SJCRH30 (cell line): Measurements from ENCODE around the gene ZNF142. TPM values are rescaled to one million over a fixed set of nuclear protein-coding genes. Genes with fewer than 3 reads are reported as not detected.

ENCODE experiments used
- DNase-seq, 2 experiments: peaks; one replicate each; pipeline ENCODE4 v3.0.0-alpha.2; 2015 to 2020
- H3K27ac ChIP-seq: fragments of 250-450 bp; sonication (Bioruptor Pico); 2 replicates; pipeline ENCODE4 v1.5.1; 2020; ENCODE audit warnings: mild to moderate bottlenecking, moderate library complexity
- H3K27me3 ChIP-seq: fragments of 250-450 bp; sonication (Bioruptor Pico); 2 replicates; pipeline ENCODE4 v1.5.1; 2020; ENCODE audit warnings: mild to moderate bottlenecking, moderate library complexity
- H3K36me3 ChIP-seq: fragments of 250-450 bp; sonication (Bioruptor Pico); 2 replicates; pipeline ENCODE4 v1.5.1; 2020; ENCODE audit warnings: mild to moderate bottlenecking, moderate library complexity
- H3K4me1 ChIP-seq: fragments of 250-450 bp; sonication (Bioruptor Pico); 2 replicates; pipeline ENCODE4 v1.5.1; 2020; ENCODE audit warnings: mild to moderate bottlenecking, moderate library complexity
- H3K4me3 ChIP-seq: fragments of 250-450 bp; sonication (Bioruptor Pico); 2 replicates; pipeline ENCODE4 v1.5.1; 2020; ENCODE audit warnings: mild to moderate bottlenecking, moderate library complexity
- H3K9me3 ChIP-seq: fragments of 250-450 bp; sonication (Bioruptor Pico); replicated peaks from 2 replicates; pipeline ENCODE4 v1.5.1; 2020; ENCODE audit warnings: mild to moderate bottlenecking, moderate library complexity
- total RNA-seq: library from RNA; depleted of rRNA; stranded (reverse); fragments of >200 nt; shearing (Covaris generic); gene quantifications from 2 replicates; pipeline ENCODE4 v1.2.3, GENCODE V29; 2014

The ZNF142 gene
- total RNA-seq, 1 experiment from 2014 or later = 14.6 TPM

GRCh38 chr2:218663901-218664300 is 4.5 kb upstream of the ZNF142 start:
- Histone ChIP-seq H3K4me1 (no peaks in the 10 kb centered on the region), H3K27ac (no peak overlapping the region), H3K36me3 (peaks cover 21% of the 10 kb centered on the region), H3K4me3 (no peak overlapping the region), H3K27me3 (no peaks in the 10 kb centered on the region), H3K9me3 (no peaks in the 10 kb centered on the region)
- DNase-seq = no peak

GRCh38 chr2:218662827-218663226 is 3.4 kb upstream of the ZNF142 start:
- Histone ChIP-seq H3K36me3 (peaks cover 22% of the 10 kb centered on the region), H3K4me1 (no peaks in the 10 kb centered on the region), H3K27me3 (no peaks in the 10 kb centered on the region), H3K27ac (no peak overlapping the region), H3K9me3 (no peaks in the 10 kb centered on the region), H3K4me3 (no peak overlapping the region)
- DNase-seq = no peak

- Histone ChIP-seq H3K27me3 (no peaks in the 10 kb centered on the region), H3K27ac (no peak overlapping the region), H3K4me1 (no peaks in the 10 kb centered on the region), H3K4me3 (no peak overlapping the region), H3K36me3 (peaks cover 25% of the 10 kb centered on the region), H3K9me3 (no peaks in the 10 kb centered on the region)
- no peak for DNase-seq
Measured at GRCh38 chr2:218662377-218662776, 3.0 kb upstream of the ZNF142 start.

- Histone ChIP-seq H3K36me3 (peaks cover 16% of the 10 kb centered on the region), H3K27ac (peak overlapping the region; percentile 48; the same call in 1 of the 2 replicates)
- DNase-seq = no peak
Measured at GRCh38 chr2:218659988-218660358, 550 bp upstream of the ZNF142 start.

GRCh38 chr2:218658671-218659257 is 659 bp downstream of the ZNF142 start:
- Histone ChIP-seq H3K4me3 (peak overlapping the region; percentile 74), H3K36me3 (peaks cover 10% of the 10 kb centered on the region), H3K27me3 (no peaks in the 10 kb centered on the region), H3K9me3 (no peaks in the 10 kb centered on the region), H3K4me1 (no peaks in the 10 kb centered on the region), H3K27ac (peak overlapping the region; percentile 48)
- peak; percentile 32 to 49 for DNase-seq

More at GRCh38 chr2:218659988-218660358, 550 bp upstream of the ZNF142 start:
- Histone ChIP-seq H3K4me3 (peak overlapping the region; percentile 74), H3K4me1 (no peaks in the 10 kb centered on the region), H3K27me3 (no peaks in the 10 kb centered on the region), H3K9me3 (no peaks in the 10 kb centered on the region)

- Histone ChIP-seq H3K27ac (no peak overlapping the region), H3K36me3 (peaks cover 25% of the 10 kb centered on the region; the same call in 1 of the 2 replicates), H3K9me3 (no peaks in the 10 kb centered on the region), H3K4me3 (no peak overlapping the region), H3K27me3 (no peaks in the 10 kb centered on the region), H3K4me1 (no peaks in the 10 kb centered on the region)
- DNase-seq = no peak
Measured at GRCh38 chr2:218655751-218656150, 3.7 kb downstream of the ZNF142 start.

- H3K4me1 ChIP-seq = no peaks in the 10 kb centered on the region
- DNase-seq = no peak
- H3K4me3 ChIP-seq = no peak overlapping the region
- no peaks in the 10 kb centered on the region for H3K9me3 ChIP-seq
- H3K27me3 ChIP-seq = no peaks in the 10 kb centered on the region
- peaks cover 55% of the 10 kb centered on the region for H3K36me3 ChIP-seq
- no peak overlapping the region for H3K27ac ChIP-seq
Measured at GRCh38 chr2:218648787-218649100, 10.7 kb downstream of the ZNF142 start.

- Histone ChIP-seq H3K4me3 (no peak overlapping the region), H3K27ac (no peak overlapping the region), H3K9me3 (no peaks in the 10 kb centered on the region), H3K36me3 (peaks cover 51% of the 10 kb centered on the region), H3K4me1 (no peaks in the 10 kb centered on the region), H3K27me3 (no peaks in the 10 kb centered on the region)
- DNase-seq = peak; percentile 49 to 81
Measured at GRCh38 chr2:218648088-218648786, 11.2 kb downstream of the ZNF142 start.

- no peaks in the 10 kb centered on the region for H3K4me1 ChIP-seq
- H3K27ac ChIP-seq = no peak overlapping the region
- no peaks in the 10 kb centered on the region for H3K9me3 ChIP-seq
- no peaks in the 10 kb centered on the region for H3K27me3 ChIP-seq
- DNase-seq = no peak
- peaks cover 49% of the 10 kb centered on the region for H3K36me3 ChIP-seq
- no peak overlapping the region for H3K4me3 ChIP-seq
Measured at GRCh38 chr2:218645126-218645525, 14.3 kb downstream of the ZNF142 start.

- Histone ChIP-seq H3K27me3 (no peaks in the 10 kb centered on the region), H3K36me3 (peaks cover 49% of the 10 kb centered on the region), H3K27ac (no peak overlapping the region)
Measured at GRCh38 chr2:218644721-218645120, 14.7 kb downstream of the ZNF142 start.

GRCh38 chr2:218643751-218644310 is 15.6 kb downstream of the ZNF142 start:
- Histone ChIP-seq H3K27me3 (no peaks in the 10 kb centered on the region), H3K4me1 (no peaks in the 10 kb centered on the region), H3K27ac (no peak overlapping the region), H3K4me3 (no peak overlapping the region), H3K36me3 (peaks cover 50% of the 10 kb centered on the region), H3K9me3 (no peaks in the 10 kb centered on the region)
- DNase-seq = no peak

More at GRCh38 chr2:218644721-218645120, 14.7 kb downstream of the ZNF142 start:
- DNase-seq = no peak
- H3K4me1 ChIP-seq = no peaks in the 10 kb centered on the region
- no peak overlapping the region for H3K4me3 ChIP-seq
- no peaks in the 10 kb centered on the region for H3K9me3 ChIP-seq

- no peak for DNase-seq
- no peak overlapping the region for H3K4me3 ChIP-seq
- H3K9me3 ChIP-seq = no peaks in the 10 kb centered on the region
- H3K27ac ChIP-seq = no peak overlapping the region
- H3K27me3 ChIP-seq = no peaks in the 10 kb centered on the region
- H3K36me3 ChIP-seq = peaks cover 49% of the 10 kb centered on the region
- no peaks in the 10 kb centered on the region for H3K4me1 ChIP-seq
Measured at GRCh38 chr2:218642786-218643185, 16.6 kb downstream of the ZNF142 start.

GRCh38 chr2:218642121-218642656 is 17.2 kb downstream of the ZNF142 start:
- DNase-seq = no peak
- Histone ChIP-seq H3K4me3 (no peak overlapping the region), H3K36me3 (peaks cover 50% of the 10 kb centered on the region)

GRCh38 chr2:218638372-218638771 is 21.1 kb downstream of the ZNF142 start:
- no peaks in the 10 kb centered on the region for H3K9me3 ChIP-seq
- H3K4me1 ChIP-seq = no peaks in the 10 kb centered on the region
- H3K27me3 ChIP-seq = no peaks in the 10 kb centered on the region
- no peak overlapping the region for H3K4me3 ChIP-seq
- peaks cover 46% of the 10 kb centered on the region for H3K36me3 ChIP-seq
- H3K27ac ChIP-seq = no peak overlapping the region
- DNase-seq = no peak

More at GRCh38 chr2:218642121-218642656, 17.2 kb downstream of the ZNF142 start:
- no peaks in the 10 kb centered on the region for H3K9me3 ChIP-seq
- H3K27me3 ChIP-seq = no peaks in the 10 kb centered on the region
- H3K27ac ChIP-seq = no peak overlapping the region
- no peaks in the 10 kb centered on the region for H3K4me1 ChIP-seq

- Histone ChIP-seq H3K4me3 (no peak overlapping the region), H3K36me3 (peaks cover 41% of the 10 kb centered on the region), H3K4me1 (no peaks in the 10 kb centered on the region), H3K27ac (no peak overlapping the region), H3K27me3 (no peaks in the 10 kb centered on the region), H3K9me3 (no peaks in the 10 kb centered on the region)
- DNase-seq = no peak
Measured at GRCh38 chr2:218635719-218636118, 23.7 kb downstream of the ZNF142 start.
